ENCODE data around the gene PGGT1B. TPM values are rescaled to one million over a fixed set of nuclear protein-coding genes. Genes with fewer than 3 reads are reported as not detected.

PGGT1B gene
- total RNA-seq, 1 experiment from 2014 or later = 12.7 TPM

DNA sequence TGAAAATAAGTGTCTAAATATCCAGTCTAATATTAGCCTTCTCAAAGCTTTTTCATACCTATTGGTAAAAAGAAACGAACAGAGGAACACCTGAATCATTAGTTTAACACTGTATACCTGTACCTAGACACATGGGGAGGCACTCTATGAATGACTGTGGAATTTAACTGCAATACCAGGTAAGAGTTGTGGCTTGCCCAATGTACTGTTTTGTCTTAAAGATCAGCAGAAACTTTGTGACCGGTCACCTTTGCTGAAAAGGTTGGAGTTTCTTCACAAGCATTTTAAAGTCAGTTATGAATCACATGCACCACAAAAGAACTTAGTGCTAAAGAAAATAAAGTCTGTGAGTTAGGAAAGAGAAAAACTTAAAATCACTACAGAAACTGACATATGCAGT lies 2.4 kb downstream of the PGGT1B start:
- DNase-seq (ENCODE audit: low spot score) = no peak

- no peak for DNase-seq (ENCODE audit: low spot score)
These were observed 4.7 kb downstream of the PGGT1B start for GRCh38 chr5:115257981-115258380.

- DNase-seq (ENCODE audit: low spot score) = peak; percentile 25
These were observed 13.3 kb downstream of the PGGT1B start for GRCh38 chr5:115249379-115249778.

DNA sequence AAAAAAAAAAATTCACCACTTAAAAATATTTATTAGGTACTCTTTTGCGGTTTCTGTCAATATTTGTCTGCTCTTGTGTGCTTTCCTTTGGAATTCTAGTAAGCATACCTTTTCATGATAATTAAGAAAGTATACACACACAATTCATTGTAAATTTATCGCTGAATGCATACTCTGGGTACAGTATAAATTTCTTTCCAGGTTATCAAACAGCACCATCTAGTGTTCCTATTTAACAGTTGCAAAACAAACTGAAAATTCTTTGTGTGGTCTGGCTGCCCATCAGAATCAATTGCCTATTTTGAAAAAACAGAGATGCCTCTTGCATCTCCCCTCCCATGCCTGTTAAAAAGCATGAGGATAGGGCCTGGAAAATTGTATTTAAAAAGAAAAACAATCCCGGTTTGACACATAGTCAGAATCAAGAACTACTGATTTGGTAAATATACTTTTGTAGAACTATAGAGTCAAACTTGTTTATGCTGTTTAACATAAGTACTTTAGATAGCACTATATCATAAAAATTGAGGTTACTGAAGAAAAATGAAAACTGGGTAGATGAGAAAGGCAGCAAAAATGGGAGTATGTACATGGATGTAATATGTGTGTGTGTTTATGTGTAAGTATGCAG lies 16.2 kb downstream of the PGGT1B start:
- peak; percentile 69 for DNase-seq (ENCODE audit: low spot score)

DNA sequence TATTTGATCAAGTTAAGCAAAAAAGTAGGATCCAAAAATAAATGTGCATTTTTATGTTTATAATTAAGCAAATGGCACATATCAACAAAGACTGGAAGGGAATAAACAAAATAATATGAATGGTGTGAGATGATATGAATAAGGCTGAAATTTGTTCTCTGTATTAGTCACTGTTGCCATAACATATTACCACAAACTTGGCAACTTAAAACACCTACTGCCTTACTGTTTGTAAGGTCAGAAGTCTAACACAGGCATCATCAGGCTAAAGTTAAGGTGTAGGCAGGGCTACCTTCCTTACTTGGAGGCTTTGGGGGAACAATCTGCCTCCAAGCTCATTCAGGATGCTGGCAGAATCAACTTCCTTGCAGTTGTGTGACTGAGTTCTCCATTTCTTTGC lies 19.3 kb downstream of the PGGT1B start:
- DNase-seq (ENCODE audit: low spot score) = no peak

DNA sequence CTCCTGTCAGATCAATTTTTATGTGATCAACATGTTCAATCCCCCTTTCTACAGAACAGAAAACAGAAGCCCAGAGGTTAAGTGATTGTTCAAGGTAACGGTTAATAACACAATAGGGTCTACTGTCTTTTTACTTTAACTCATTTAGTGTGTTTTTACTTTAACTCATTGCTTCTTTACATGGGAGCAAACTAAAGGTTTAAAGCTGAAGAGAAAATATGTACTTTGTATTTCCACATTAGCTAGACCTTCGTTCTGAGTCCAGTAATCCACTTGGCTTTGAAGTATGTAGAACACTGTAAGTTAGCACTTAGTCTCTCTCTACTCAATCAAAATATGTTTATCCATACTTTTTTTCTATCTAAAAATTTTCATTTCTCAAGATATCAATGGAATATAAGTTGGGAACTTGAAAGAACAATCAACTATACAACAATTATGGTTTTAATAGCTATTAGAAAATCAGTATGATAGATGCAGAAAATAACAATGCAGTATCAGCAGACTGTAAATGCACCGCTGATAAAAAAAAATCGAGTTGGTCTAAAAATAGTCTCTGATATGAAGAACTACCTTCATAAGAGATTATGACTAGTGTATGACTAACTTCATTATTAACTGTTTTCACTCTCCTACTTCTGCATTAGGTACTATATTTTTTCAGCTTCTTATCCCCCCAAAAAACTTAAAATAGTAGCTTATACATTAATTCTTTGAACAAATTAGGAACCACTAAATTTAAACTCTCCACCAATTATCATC lies 20.6 kb downstream of the PGGT1B start:
- no peak for DNase-seq (ENCODE audit: low spot score)

GRCh38 chr5:115237066-115237465 lies 25.6 kb downstream of the PGGT1B start:
- DNase-seq (ENCODE audit: low spot score) = no peak

DNA sequence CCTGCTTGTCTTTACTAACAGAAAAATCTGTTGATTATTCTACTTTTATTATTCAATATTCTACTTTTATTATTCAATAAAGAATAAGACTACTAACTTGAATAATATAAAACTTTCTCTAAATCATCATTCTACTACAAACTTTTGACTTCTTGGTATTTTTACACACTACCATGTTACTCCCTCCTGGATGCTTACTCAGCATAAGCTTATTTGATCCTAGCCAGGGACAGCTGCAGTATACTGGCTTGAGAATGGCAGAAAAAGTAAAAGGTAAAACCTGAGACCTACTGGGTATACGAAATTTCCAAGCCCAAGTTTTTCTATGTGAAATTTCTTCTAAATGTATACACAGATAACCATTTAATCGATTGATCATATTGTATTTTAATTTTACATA lies 26.1 kb downstream of the PGGT1B start:
- no peak for DNase-seq (ENCODE audit: low spot score)

DNA sequence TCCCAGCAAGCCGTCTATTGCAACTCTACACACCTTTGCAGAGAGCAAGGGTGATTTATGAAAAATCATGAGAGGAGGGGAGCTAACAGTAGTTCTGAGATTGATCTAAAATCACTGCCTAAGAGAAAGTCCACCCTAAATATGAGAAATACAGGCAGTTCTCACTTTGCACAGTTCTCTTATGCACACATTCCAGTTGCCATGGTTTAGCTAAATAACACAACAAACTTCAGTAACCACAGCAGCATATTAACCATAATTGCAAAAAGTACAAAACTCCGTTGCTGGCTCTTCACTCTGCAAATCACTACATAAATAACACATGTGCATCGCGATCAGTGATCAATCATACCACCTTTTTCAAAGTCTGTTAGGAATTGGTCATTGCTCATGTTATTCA lies 31.1 kb downstream of the PGGT1B start:
- DNase-seq (ENCODE audit: low spot score) = no peak

GRCh38 chr5:115229606-115230005 lies 33.1 kb downstream of the PGGT1B start:
- DNase-seq (ENCODE audit: low spot score) = no peak

DNA sequence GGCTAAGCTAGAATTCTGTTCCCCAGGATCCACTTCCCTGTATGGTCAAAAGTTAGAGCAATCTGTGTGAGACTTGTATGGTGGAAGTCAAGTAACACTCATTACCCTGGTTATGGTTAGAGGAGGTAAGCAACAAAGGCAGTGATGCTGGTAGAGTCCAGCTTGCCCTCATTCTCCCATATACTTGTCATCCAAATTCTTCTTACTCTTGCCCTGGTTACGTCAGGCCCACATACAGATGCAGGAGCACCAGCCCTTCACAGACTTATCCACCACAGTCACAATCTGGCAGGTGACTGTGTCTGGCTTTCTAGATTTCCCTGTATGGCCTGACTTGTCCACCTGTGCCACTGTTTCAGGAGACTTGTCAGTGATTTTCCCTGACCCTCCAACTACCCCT lies 35.4 kb downstream of the PGGT1B start:
- no peak for DNase-seq (ENCODE audit: low spot score)

- DNase-seq (ENCODE audit: low spot score) = no peak
These were observed 48.1 kb downstream of the PGGT1B start for GRCh38 chr5:115214541-115214940.

DNA sequence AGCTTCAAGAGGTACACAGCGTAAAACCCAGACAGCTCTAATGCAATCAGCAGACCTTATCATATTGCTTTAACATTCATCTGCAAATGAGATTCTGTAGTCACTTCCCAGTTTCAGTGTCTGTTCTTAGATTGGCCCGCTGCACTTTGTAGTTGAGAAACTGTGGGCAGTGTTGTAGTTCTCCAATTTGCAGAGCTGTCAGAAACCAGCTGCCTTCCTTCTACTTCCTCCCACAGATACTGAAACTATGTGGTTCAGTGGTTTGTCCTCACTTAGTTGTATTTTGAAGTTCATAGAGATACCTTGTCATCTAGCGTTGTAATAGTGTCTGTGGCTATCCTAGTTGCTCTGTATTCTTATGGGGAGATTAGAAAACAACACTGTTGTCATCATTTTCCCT lies 53.4 kb downstream of the PGGT1B start:
- DNase-seq (ENCODE audit: low spot score) = no peak

- DNase-seq (ENCODE audit: low spot score) = no peak
These were observed 59.7 kb downstream of the PGGT1B start for GRCh38 chr5:115202952-115203351.

- no peak for DNase-seq (ENCODE audit: low spot score)
These were observed 66.5 kb downstream of the PGGT1B start for GRCh38 chr5:115196161-115196560.

DNA sequence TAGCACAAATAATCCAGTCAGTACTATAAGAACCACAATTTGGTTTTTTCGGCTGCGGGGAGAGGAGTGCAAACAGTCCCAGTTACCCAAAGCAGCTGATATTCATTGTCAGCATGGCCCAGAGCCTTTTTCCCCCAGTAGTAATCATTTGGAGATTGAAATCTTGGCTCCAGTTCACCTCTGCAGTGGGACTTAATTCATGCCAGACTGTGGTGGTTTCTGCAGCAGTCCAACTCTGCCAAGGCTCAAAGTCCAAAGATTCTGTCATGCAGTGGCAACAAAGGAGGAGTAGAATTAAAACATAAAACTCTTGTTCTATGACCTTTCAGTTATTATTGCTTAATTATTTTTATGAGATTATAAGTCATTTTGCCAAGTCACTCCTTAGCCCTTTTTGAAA lies 68.0 kb downstream of the PGGT1B start:
- DNase-seq (ENCODE audit: low spot score) = peak; percentile 71

GRCh38 chr5:115193295-115193694 lies 69.4 kb downstream of the PGGT1B start:
- DNase-seq (ENCODE audit: low spot score) = no peak

DNA sequence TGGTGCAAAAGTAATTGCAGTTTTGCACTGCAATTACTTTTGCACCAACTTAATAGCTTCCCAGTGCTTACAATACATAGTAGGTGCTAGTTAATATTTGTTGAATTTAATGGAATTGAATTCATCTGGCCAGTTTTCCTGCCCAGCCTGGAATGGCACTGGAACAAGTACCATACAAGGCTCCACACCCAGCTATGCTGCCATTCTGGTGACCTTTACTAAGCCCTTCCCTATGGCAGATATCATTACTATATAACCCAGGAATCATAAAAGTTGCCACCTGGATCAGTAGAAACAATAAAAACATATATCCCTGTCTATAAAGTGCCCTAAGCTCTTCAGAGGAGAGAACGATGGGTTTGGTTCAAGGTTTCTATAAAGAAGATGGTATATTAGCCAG lies 70.6 kb downstream of the PGGT1B start:
- DNase-seq (ENCODE audit: low spot score) = no peak

DNA sequence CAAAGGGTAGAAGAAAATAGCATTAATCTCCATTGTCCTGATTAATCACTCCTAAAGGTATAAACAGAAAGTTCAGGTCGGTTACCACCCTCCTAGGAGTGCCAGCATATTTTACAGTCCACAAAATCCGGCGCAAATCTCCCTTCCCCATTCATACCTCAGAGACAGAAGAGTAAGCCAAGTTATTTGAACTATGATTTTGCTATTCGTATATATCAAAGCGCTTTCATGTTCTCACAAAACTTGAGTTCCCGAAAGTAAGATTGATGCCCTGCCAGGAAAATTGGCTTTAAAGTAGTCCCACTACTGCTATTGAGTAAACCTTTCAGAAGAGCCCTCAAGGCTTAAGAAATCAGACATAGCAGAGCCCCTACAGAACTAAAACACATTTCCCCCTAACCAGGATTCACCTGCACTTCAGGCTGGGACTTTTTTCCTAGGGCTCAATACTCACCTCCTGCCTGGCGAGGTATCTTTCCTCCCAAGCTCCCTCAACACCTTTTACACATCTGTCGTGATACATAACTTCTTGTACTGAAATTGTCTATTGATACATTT lies 71.1 kb downstream of the PGGT1B start:
- no peak for DNase-seq (ENCODE audit: low spot score)

DNA sequence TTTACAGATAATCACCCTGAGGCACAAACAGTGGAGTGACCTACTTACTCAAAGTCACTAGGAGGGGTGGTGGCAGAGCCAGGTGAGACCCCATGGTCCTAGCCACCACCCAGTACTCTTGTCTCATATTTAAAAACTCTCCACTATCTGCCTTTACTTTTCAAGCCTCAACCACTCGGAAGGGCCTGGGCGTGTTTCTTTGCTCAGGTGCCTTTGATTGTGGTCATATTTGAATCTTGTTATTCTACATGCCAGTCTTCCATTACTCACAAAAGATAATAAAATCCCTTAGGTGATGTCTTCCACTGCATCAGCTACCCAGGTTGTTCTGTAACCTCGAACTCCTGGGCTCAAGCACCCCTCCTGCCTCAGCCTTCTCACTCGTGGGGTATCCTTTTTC lies 72.3 kb downstream of the PGGT1B start:
- DNase-seq (ENCODE audit: low spot score) = no peak

DNA sequence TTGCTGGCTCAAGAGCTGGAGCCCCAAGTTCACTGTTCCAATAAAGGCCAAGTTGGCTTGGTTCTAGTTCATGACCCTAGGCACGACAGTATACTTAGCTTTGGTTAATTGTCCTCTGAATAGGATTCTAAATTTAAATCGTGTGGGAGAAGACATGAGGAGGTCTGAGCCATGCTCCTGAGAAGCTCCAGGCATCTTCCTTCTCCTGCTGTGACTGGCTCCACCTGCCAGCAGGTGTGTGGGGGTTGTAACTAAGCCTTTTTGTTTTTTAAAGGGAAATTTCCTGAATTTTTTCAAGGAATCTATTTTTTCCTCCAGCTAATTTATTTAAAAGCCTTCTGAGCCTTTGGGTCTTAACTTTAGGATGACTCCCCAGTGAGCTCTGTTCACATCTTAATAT lies 72.8 kb downstream of the PGGT1B start:
- DNase-seq (ENCODE audit: low spot score) = no peak

- no peak for DNase-seq (ENCODE audit: low spot score)
These were observed 75.9 kb downstream of the PGGT1B start for GRCh38 chr5:115186794-115187193.

DNA sequence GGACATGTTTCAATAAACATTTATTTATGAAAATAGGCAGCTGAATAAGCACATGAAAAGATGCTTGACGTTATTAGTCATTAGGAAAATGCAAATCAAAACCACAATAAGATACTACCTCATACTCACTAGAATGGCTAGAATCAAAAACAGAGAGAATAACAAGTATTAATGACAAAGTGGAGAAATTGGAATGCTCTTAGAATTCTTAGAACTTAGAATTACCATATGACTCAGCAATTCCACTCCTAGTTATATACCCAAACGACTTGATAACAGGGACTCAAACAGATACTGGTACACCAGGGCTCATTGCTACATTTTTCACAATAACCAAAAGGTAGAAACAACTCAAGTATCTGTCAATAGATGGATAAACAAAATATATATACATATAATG lies 77.9 kb downstream of the PGGT1B start:
- DNase-seq (ENCODE audit: low spot score) = no peak

Data from HT-29 (cell line).